MM.1S (cell line): ENCODE results near the gene CMBL.

Experiments
- EZH2 ChIP-seq: fragments of 300-600 bp; sonication (generic); optimal IDR thresholded peaks from 2 replicates; pipeline ENCODE3; 2017; ENCODE audit warnings: low read depth, mild to moderate bottlenecking, antibody characterized with exemption, low read length, mixed read lengths
- EZH2phosphoT487 ChIP-seq: fragments of 300-600 bp; sonication (generic); IDR thresholded peaks from 2 replicates; pipeline ENCODE4 v1.6.1; 2018; ENCODE audit warnings: antibody characterized with exemption, low read length
- TF ChIP-seq, protein P1 (sequence below): fragments of 300-600 bp; sonication (generic); IDR thresholded peaks from 2 replicates; pipeline ENCODE4 v1.5.1; 2016; ENCODE audit warnings: antibody characterized with exemption, low read length, mixed read lengths

GRCh38 chr5:10286162-10286861 is 21.4 kb downstream of the CMBL start:
- no peak for TF ChIP-seq EZH2phosphoT487
- TF ChIP-seq, protein P1, sequence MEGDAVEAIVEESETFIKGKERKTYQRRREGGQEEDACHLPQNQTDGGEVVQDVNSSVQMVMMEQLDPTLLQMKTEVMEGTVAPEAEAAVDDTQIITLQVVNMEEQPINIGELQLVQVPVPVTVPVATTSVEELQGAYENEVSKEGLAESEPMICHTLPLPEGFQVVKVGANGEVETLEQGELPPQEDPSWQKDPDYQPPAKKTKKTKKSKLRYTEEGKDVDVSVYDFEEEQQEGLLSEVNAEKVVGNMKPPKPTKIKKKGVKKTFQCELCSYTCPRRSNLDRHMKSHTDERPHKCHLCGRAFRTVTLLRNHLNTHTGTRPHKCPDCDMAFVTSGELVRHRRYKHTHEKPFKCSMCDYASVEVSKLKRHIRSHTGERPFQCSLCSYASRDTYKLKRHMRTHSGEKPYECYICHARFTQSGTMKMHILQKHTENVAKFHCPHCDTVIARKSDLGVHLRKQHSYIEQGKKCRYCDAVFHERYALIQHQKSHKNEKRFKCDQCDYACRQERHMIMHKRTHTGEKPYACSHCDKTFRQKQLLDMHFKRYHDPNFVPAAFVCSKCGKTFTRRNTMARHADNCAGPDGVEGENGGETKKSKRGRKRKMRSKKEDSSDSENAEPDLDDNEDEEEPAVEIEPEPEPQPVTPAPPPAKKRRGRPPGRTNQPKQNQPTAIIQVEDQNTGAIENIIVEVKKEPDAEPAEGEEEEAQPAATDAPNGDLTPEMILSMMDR, result no peak
- no peak for TF ChIP-seq EZH2
